Nucleus accumbens (tissue), 56 donors: ENCODE measurements around the gene PRKCH.
"Not testable (repeated sequence)": the region's sequence is repeated elsewhere in the genome, so short reads cannot be mapped to it uniquely, and the experiment has no call there.

Experiments
- DNase-seq, 56 donors: peaks; one replicate each; lab custom pipeline; 2025; lab: John Stamatoyannopoulos, UW

Gene PRKCH

GRCh38 chr14:61387076-61387475 is 65.7 kb downstream of the PRKCH start:
- no peak for DNase-seq

DNA sequence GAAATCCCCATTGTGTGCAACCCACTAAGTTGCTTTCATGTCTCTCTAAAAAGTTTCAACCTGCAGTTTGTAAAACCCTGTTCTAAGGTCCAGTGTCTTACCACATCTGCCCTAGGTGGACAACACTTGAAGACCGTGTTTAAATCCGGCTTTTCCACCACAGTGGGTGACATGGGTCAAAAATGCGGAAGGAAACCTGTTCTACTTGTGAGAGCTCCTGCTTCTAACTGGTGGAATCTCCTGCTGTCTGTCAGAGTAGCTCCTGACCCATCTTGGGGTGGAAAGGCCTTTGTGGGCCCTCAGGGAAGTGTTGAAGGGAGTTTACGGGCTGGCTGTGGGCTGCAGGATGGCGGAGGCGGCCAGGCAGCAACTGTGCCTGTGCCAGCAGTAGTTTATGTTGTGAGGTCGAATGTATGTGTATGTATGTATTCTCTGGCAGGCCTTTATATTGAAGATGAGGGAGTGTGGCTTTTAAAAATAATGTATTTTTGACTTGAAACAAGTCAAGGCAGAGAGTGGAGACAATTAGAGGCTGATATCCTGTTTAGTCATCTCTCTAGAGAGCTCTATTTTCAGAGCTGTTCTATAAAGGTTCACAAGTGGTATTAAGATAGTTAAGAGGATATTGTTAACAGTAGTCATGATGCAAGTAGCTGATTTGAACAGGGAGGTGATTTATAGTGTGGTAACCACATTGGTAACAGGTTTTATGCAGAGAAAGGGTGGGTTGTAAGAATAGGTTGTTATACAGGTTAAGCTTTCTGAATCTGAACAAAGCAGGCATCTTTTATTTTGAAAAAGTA is 67.0 kb downstream of the PRKCH start:
- no peak for DNase-seq

- peak in 1 of 56 donors; percentile 23 for DNase-seq
These were observed 67.7 kb downstream of the PRKCH start for GRCh38 chr14:61388976-61389576.

- DNase-seq: no peak
These were observed 69.7 kb downstream of the PRKCH start for GRCh38 chr14:61391119-61391518.

DNA sequence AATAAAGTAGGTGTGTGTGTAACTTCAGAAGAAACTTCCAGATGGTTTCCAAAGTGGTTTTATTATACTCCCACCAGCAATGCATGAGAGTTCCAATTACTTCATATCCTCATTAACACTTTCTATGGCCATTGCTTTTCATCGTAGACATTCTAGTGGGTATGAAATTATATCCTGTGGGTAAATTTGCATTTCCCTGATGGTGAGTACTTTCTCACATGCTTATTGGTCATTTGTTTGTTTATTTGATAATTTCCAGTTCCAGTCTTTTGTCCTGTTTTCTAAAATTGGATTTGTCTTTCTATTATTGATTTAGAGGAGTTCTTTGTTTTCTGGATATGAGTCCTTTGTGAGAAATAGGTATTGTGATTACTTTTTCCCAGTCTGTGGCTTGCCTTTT is 70.9 kb downstream of the PRKCH start:
- DNase-seq: no peak

DNA sequence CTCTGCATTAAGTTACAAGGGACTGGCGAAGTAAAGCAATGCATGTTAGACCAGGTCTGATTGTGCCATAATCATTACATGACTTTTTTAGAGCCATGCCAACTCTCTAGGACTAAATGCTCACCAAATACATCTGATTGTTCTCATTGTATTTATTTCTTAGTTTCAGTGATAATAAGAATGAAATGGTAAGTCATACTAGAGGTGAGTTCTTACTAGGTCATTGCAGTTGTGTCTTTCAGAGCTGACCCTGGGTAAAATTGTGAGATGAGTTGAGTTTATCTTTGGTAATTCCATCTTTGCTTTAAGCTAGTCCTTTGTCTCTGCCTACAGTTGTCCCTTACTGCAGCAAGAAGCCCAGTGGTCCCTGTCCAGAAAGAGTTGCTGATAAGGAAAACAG is 73.2 kb downstream of the PRKCH start:
- no peak for DNase-seq

DNA sequence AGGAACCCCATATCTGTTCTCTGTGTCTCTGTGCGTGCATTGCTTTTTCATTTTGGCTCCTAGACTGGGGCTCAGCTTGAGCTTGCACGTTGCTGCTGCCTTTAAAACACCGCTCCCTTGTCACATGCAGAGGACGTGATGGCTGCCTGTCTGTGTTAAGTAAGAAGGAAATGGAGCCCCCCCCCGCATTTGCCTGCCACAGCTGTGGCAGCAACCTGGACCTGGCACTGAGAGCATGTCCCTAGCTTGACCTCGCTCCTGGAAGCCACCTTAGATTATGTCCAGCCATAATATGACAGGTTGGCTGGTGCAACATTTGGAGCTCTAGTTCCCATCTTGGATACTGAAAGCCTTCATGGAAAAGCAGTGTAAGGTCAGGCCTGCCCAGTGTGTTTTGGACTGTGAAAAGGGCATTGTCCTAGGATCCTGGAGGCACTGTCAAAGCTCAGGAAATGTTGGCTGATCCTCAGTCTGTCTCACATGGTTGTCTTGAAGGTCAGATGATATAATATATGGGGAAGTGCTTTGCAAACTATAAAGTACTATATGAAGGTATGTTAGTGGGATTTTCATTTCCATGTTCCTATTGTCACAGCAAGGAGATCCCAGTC is 73.8 kb downstream of the PRKCH start:
- peak in 1 of 56 donors; percentile 8 for DNase-seq

DNA sequence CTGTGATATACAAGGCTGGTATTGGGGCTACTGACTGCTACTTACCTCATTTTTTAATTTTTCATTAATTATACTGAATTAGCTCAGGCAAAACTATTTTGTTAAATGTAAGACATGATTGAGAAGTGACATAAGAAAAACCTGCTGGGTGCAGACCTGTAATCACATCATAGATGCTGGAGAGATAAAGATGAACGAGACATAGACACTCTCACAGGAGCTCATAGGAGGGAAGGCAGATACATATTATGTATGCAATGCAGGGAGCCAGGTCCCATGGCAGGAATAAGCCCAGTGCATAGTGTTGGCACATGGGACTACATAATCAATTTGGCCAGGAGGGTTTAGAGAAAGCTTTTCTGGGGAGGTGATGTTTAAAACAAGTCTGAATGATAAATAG is 74.9 kb downstream of the PRKCH start:
- DNase-seq: no peak

- no peak for DNase-seq
These were observed 75.3 kb downstream of the PRKCH start for GRCh38 chr14:61396694-61397093.

- no peak for DNase-seq
These were observed 76.2 kb downstream of the PRKCH start for GRCh38 chr14:61397615-61398014.

DNA sequence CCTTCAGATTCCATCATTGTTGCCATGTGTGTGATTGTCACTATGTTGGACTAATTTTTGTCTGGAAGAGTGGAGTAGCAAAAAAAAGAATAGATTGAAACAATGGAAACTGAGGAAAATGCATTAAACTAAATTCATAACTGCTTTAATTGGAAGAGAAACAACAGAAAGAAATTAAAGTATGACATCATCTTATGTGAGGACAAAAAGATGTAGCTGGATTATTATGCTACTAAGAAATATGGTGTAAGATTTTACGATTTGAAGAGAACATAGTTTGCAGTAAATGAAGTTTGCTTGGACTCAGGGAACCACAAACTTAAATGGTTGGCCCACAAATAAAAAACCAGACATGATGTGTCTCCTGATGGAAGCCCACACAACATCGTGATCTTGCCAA is 76.8 kb downstream of the PRKCH start:
- DNase-seq: no peak

GRCh38 chr14:61399365-61399764 is 78.0 kb downstream of the PRKCH start:
- DNase-seq: no peak

- no peak for DNase-seq
These were observed 80.1 kb downstream of the PRKCH start for GRCh38 chr14:61401461-61401860.

- DNase-seq: no peak
These were observed 82.0 kb downstream of the PRKCH start for GRCh38 chr14:61403411-61403810.

DNA sequence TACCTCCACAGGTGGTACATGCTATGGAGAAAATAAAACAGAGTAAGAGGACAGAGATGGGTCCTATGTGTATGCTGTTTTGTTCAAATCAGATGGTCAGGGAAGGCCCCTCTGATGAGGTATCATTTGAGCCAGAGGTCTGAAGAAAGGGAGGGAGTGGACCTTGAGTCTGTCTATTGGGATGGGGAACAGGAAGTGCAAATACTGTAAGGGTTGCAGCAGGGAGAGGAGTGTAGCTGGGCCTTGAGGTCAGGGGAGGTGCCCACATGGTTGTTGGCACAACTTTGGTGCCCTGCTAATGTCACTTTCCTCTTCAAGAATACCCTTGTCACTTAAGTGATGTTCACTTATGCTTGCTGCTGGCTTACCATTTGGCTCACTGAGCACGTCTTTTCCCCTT is 83.3 kb downstream of the PRKCH start:
- no peak for DNase-seq

DNA sequence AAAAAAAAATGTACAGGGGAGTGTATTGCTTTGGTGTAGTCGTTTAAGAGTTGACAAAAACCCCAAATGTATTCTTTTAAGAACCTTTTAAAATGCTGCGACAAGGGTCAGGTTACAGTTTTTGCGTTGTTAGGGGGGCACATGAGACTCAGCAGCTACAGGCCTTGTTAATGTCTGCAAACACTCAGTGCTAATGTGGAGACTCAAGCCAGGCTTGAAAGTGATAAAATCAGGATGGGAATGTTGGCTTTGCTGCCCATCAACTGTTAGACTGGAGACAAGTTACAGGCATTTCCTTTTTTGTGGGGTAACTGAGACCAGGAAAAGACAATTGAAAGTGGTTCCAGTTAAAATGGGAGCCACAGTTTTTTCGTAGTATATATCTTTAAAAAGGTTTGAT is 84.8 kb downstream of the PRKCH start:
- DNase-seq: no peak

- DNase-seq: no peak
These were observed 85.3 kb downstream of the PRKCH start for GRCh38 chr14:61406675-61407074.

GRCh38 chr14:61408498-61408897 is 87.1 kb downstream of the PRKCH start:
- DNase-seq: peak in 2 of 56 donors; percentile 6 to 15

GRCh38 chr14:61409782-61410181 is 88.4 kb downstream of the PRKCH start:
- no peak for DNase-seq

DNA sequence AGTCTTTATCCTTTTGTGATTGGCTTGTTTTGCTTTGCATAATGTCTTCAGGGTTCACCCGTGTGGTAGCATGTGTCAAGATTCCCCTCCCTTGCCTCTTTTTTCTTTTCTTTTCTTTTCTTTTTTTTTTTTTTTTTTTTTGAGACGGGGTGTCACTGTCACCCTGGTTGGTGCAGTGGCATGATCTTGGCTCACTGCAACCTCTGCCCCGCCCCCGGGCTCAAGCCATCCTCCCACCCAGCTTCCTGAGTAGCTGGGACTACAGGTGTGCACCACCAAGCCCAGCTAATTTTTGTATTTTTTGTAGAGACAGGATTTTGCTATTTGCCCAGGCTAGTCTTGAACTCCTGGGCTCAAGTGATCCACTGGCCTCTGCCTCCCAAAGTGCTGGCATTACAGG is 94.6 kb downstream of the PRKCH start:
- not testable (repeated sequence) for DNase-seq

GRCh38 chr14:61416591-61416990 is 95.2 kb downstream of the PRKCH start:
- no peak for DNase-seq

- DNase-seq: no peak
These were observed 95.8 kb downstream of the PRKCH start for GRCh38 chr14:61417141-61417540.
